Kidney (tissue), 14 donors: ENCODE data around the gene ZC3H11A. TPM values are rescaled to one million over a fixed set of nuclear protein-coding genes. Genes with fewer than 3 reads are reported as not detected.
"Not testable (repeated sequence)": the region's sequence is repeated elsewhere in the genome, so short reads cannot be mapped to it uniquely, and the experiment has no call there.

ENCODE experiments used
- DNase-seq, 5 donors: peaks; one replicate each; pipeline ENCODE4 v3.0.0-alpha.2; 2013 to 2020
- FAIRE-seq: peaks from 2 replicates; lab custom pipeline; 2012; peaks lifted over from hg19 to GRCh38; lab: Jason Lieb, UNC
- H3K27ac ChIP-seq, 2 donors: one replicate each; pipeline ENCODE4 v1.7.0; 2013; ENCODE audit warnings: low read depth in 2 of 2, low read length in 2 of 2, inconsistent platforms in 1 of 2
- H3K27me3 ChIP-seq: one replicate; pipeline ENCODE4 v1.7.1; 2013; ENCODE audit warnings: low read length, inconsistent platforms; ENCODE audit not compliant: control insufficient read depth, insufficient read depth
- H3K36me3 ChIP-seq, 3 donors: one replicate each; pipeline versions ENCODE4 v1.7.0 to v1.7.1; 2013; ENCODE audit warnings: low read length in 3 of 3, control low read depth in 1 of 3, inconsistent platforms in 1 of 3; ENCODE audit not compliant: insufficient read depth in 3 of 3, control insufficient read depth in 2 of 3
- H3K4me1 ChIP-seq, 3 donors: one replicate each; pipeline versions ENCODE4 v1.7.0 to v1.7.1; 2013; ENCODE audit warnings: low read length in 3 of 3, inconsistent platforms in 1 of 3, low read depth in 1 of 3; ENCODE audit not compliant: control insufficient read depth in 2 of 3, insufficient read depth in 2 of 3
- H3K4me3 ChIP-seq, 3 donors: one replicate each; pipeline versions ENCODE4 v1.7.0 to v1.8.1; 2013; ENCODE audit warnings: low read length in 3 of 3, control low read depth in 1 of 3, inconsistent platforms in 1 of 3
- H3K9ac ChIP-seq, 3 donors: one replicate each; pipeline versions ENCODE4 v1.7.0 to v1.7.1; 2013; ENCODE audit warnings: low read length in 3 of 3, control low read depth in 1 of 3, inconsistent platforms in 1 of 3
- H3K9me3 ChIP-seq, 3 donors: one replicate each; pipeline versions ENCODE4 v1.7.0 to v1.7.1; 2013; ENCODE audit warnings: low read length in 3 of 3, control low read depth in 1 of 3, inconsistent platforms in 1 of 3; ENCODE audit not compliant: control insufficient read depth in 2 of 3, insufficient read depth in 1 of 3
- CTCF ChIP-seq: IDR thresholded peaks from 3 replicates; pipeline ENCODE4 v1.5.1; 2012; ENCODE audit warnings: mild to moderate bottlenecking, moderate library complexity, borderline replicate concordance; ENCODE audit not compliant: insufficient read depth; ENCODE audit errors: extremely low read depth
- intact Hi-C: fragments of 100-400 bp; cut with DNase I; formaldehyde crosslinking; loops from one replicate; pipeline ENCODE4 v1.11.1; 2022
- polyA plus RNA-seq: library from polyadenylated mRNA; stranded (reverse); fragments of 350-450 nt; fragmentation: Illumina TruSeq; extraction: RNeasy Lipid Tissue Mini Kit (QIAGEN cat#74804); gene quantifications from one replicate; pipeline ENCODE4 v1.2.3, GENCODE V29; 2014; ENCODE audit warnings: low read depth, low replicate concordance; ENCODE audit not compliant: insufficient read depth
- total RNA-seq: library from RNA; stranded (reverse); fragmentation: NEBNext Ultra II Directional; extraction: Animal tissue kit (Norgen Biotek cat#: 25700); gene quantifications from one replicate; pipeline ENCODE4 v1.2.1, GENCODE V29; 2021
- donor health status: control.
- donor health status: control.
- donor health status: control.
- donor health status: control.
- donor health status: control.
- donor health status: DM: yes; HTN: yes; CAD: no.
- donor health status: Normal renal cell carcinoma (clear cell type).

ZC3H11A gene
- total and polyA plus RNA-seq, 2 donors from 2014 or later, result 38.6 to 63.4 TPM

- H3K4me1 ChIP-seq, result peaks cover 0 to 3% (median 0%) of the 10 kb centered on the region in 3 donors
- intact Hi-C loops, result no loop called here
- H3K27me3 ChIP-seq, result no peaks in the 10 kb centered on the region
- no peak overlapping the region for H3K27ac ChIP-seq
- FAIRE-seq (no peak), DNase-seq (no peak)
- H3K9ac ChIP-seq, result no peak overlapping the region
- no peaks in the 10 kb centered on the region for H3K36me3 ChIP-seq
- TF ChIP-seq CTCF, result no peak
- H3K4me3 ChIP-seq, result no peak overlapping the region
- H3K9me3 ChIP-seq, result no peaks in the 10 kb centered on the region
Observed at GRCh38 chr1:203792486-203792885, 2.9 kb upstream of the ZC3H11A start.

DNA sequence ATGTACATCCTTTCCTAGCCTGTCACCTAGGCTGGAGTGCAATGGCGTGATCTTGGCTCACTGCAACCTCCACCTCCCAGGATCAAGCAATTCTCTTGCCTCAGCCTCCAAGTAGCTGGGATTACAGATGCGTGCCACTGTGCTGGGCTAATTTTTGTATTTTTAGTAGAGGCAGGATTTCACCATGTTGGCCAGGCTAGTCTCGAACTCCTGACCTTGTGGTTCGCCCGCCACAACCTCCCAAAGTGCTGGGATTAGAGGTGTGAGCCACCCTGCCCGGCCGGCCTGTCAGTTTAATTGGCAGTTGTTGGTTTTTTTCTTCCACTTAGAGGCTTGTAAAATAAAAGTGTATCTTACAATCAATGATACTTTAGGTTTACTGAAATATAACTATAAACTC is 1.9 kb upstream of the ZC3H11A start:
- intact Hi-C loops, H3K27ac ChIP-seq, DNase-seq, FAIRE-seq, H3K9ac ChIP-seq, H3K27me3 ChIP-seq, H3K4me3 ChIP-seq, H3K9me3 ChIP-seq, H3K4me1 ChIP-seq, H3K36me3 ChIP-seq: not testable (repeated sequence)

DNA sequence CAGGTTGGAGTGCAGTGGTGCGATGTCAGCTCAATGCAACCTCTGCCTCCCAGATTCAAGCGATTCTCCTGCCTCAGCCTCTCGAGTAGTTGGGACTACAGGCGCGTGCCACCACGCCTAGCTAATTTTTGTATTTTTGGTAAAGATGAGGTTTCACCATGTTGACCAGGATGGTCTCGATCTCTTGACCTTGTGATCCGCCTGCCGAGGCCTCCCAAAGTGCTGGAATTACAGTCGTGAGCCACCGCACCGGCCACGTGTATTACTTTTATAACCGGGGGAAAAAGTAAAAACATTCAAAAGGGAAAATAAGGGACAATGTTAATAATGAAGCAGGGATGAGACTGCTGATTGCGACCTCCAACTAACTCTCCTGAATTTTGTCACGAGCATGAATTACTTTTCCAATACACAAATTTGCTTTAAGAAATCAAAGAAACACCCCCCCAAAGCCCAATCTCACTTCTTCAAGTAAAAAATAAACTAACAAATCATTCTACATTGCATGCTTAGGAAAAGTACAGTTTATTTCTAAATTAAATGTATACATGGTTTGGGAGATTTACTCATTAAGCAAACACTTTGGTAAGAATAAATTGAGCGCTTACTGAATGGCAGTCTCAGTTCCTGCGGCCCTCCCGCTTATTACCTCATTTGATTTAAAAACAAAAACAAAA is 521 bp upstream of the ZC3H11A start:
- H3K36me3 ChIP-seq, result peaks cover 0 to 5% (median 0%) of the 10 kb centered on the region in 3 donors
- H3K9me3 ChIP-seq, result no peaks in the 10 kb centered on the region
- FAIRE-seq (no peak), DNase-seq (peak in 1 of 5 donors; percentile 48)
- H3K9ac ChIP-seq, result peak overlapping the region; percentile 52 to 98 (median 55)
- no peak for TF ChIP-seq CTCF
- H3K27ac ChIP-seq, result peak overlapping the region; percentile 32 to 98
- intact Hi-C loops, result no loop called here
- no peaks in the 10 kb centered on the region for H3K27me3 ChIP-seq
- peaks cover 3 to 11% (median 10%) of the 10 kb centered on the region in 3 donors for H3K4me1 ChIP-seq
- peak overlapping the region; percentile 80 to 97 (median 82) for H3K4me3 ChIP-seq

DNA sequence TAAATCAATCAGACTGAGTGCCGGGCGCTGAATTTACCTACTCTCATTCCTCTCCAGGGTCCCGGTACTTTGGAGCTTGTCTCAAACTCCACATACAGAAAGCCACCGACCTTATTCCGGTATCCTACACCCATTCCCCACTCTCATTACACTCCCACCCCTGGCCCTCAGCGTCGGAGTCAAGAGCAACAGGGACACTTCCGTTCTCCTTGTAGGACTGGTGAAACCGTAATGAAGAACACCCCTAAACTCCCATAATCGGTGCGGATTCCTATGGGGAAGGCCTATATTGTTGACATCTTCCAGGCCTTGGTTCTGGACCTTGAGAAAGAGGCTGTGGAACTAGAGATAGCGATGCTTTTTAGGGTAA is 798 bp downstream of the ZC3H11A start:
- H3K4me1 ChIP-seq, result peaks cover 3 to 16% (median 14%) of the 10 kb centered on the region in 3 donors
- no peaks in the 10 kb centered on the region for H3K9me3 ChIP-seq
- peak overlapping the region; percentile 86 to 97 (median 95) for H3K4me3 ChIP-seq
- peaks cover 0 to 5% (median 0%) of the 10 kb centered on the region in 3 donors for H3K36me3 ChIP-seq
- H3K27me3 ChIP-seq, result no peaks in the 10 kb centered on the region
- intact Hi-C loops, result no loop called here
- peak overlapping the region; percentile 97 to 98 for H3K27ac ChIP-seq
- TF ChIP-seq CTCF, result no peak
- DNase-seq (peak in 3 of 5 donors; percentile 53 to 80 (median 74)), FAIRE-seq (no peak)
- H3K9ac ChIP-seq, result peak overlapping the region; percentile 82 to 98 (median 88)
